Colonic mucosa (tissue), 4 donors: ENCODE data around the gene CHST6. TPM values are rescaled to one million over a fixed set of nuclear protein-coding genes. Genes with fewer than 3 reads are reported as not detected.

Source experiments
- DNase-seq: peaks from one replicate; pipeline ENCODE4 v3.0.0-alpha.2; 2020
- H3K27ac ChIP-seq: fragments of 200-600 bp; one replicate; pipeline ENCODE4 v1.8.0; 2021
- H3K27me3 ChIP-seq: fragments of 200-600 bp; one replicate; pipeline ENCODE4 v1.8.0; 2021
- H3K36me3 ChIP-seq: fragments of 200-600 bp; one replicate; pipeline ENCODE4 v1.8.0; 2021
- H3K4me1 ChIP-seq: fragments of 200-600 bp; one replicate; pipeline ENCODE4 v1.8.0; 2021; ENCODE audit warnings: mild to moderate bottlenecking
- H3K4me3 ChIP-seq: fragments of 200-600 bp; one replicate; pipeline ENCODE4 v1.8.0; 2021
- H3K9ac ChIP-seq, 2 donors: one replicate each; pipeline ENCODE4 v1.7.0; 2013; ENCODE audit warnings: control low read depth in 2 of 2, low read depth in 2 of 2, low read length in 2 of 2
- H3K9me3 ChIP-seq: fragments of 200-600 bp; one replicate; pipeline ENCODE4 v1.8.0; 2021
- CTCF ChIP-seq: fragments of 200-600 bp; IDR thresholded peaks from one replicate; pipeline ENCODE4 v1.8.0; 2022; ENCODE audit warnings: antibody characterized with exemption, mild to moderate bottlenecking
- intact Hi-C: fragments of 100-400 bp; cut with DNase I; formaldehyde crosslinking; loops from one replicate; pipeline ENCODE4 v1.14.1; 2022
- total RNA-seq, 2 donors: library from RNA; stranded (reverse); fragmentation: NEBNext Ultra II Directional in 1 of 2; extraction: Animal tissue kit (Norgen Biotek cat#: 25700) in 1 of 2; gene quantifications; one replicate each; pipeline ENCODE4 v1.2.1, GENCODE V29; 2021
- donor health status: healthy.
- donor health status: DM: no; HTN: no; CAD: no.
- donor health status: DM: no; HTN: no; CAD: no.

CHST6 gene
- total RNA-seq, 2 donors from 2014 or later: 2.7 to 5.6 TPM

GRCh38 chr16:75488322-75488721 is 6.9 kb downstream of the CHST6 start:
- no peaks in the 10 kb centered on the region for H3K36me3 ChIP-seq
- H3K4me1 ChIP-seq: peaks cover 6% of the 10 kb centered on the region
- no peak for TF ChIP-seq CTCF
- H3K9ac ChIP-seq: no peak overlapping the region
- H3K4me3 ChIP-seq: no peak overlapping the region
- no peaks in the 10 kb centered on the region for H3K27me3 ChIP-seq
- no peak overlapping the region for H3K27ac ChIP-seq
- no peak for DNase-seq
- no peaks in the 10 kb centered on the region for H3K9me3 ChIP-seq
- intact Hi-C loops: no loop called here

- TF ChIP-seq CTCF: no peak
- Histone ChIP-seq H3K4me3 (no peak overlapping the region), H3K9me3 (no peaks in the 10 kb centered on the region), H3K27me3 (no peaks in the 10 kb centered on the region), H3K27ac (peak overlapping the region; percentile 77), H3K9ac (peak overlapping the region; percentile 7 to 8), H3K4me1 (peaks cover 6% of the 10 kb centered on the region), H3K36me3 (no peaks in the 10 kb centered on the region)
- intact Hi-C loops: no loop called here
- peak; percentile 38 for DNase-seq
Observed at GRCh38 chr16:75486676-75487313, 8.4 kb downstream of the CHST6 start.

- TF ChIP-seq CTCF: no peak
- Histone ChIP-seq H3K4me1 (peaks cover 6% of the 10 kb centered on the region), H3K36me3 (no peaks in the 10 kb centered on the region), H3K27me3 (no peaks in the 10 kb centered on the region), H3K4me3 (no peak overlapping the region), H3K9ac (peak overlapping the region; percentile 20 to 22), H3K9me3 (no peaks in the 10 kb centered on the region), H3K27ac (peak overlapping the region; percentile 77)
- intact Hi-C loops: no loop called here
- peak; percentile 75 for DNase-seq
Observed at GRCh38 chr16:75486014-75486675, 9.1 kb downstream of the CHST6 start.

GRCh38 chr16:75485230-75486013 is 9.8 kb downstream of the CHST6 start:
- TF ChIP-seq CTCF: no peak

GRCh38 chr16:75483222-75483621 is 12.0 kb downstream of the CHST6 start:
- peaks cover 6% of the 10 kb centered on the region for H3K4me1 ChIP-seq
- intact Hi-C loops: no loop called here
- no peaks in the 10 kb centered on the region for H3K27me3 ChIP-seq
- H3K9me3 ChIP-seq: no peaks in the 10 kb centered on the region
- TF ChIP-seq CTCF: no peak
- H3K36me3 ChIP-seq: no peaks in the 10 kb centered on the region
- H3K27ac ChIP-seq: no peak overlapping the region
- no peak overlapping the region for H3K9ac ChIP-seq
- no peak overlapping the region for H3K4me3 ChIP-seq
- no peak for DNase-seq

More at GRCh38 chr16:75485230-75486013, 9.8 kb downstream of the CHST6 start:
- Histone ChIP-seq H3K4me3 (no peak overlapping the region), H3K4me1 (peaks cover 6% of the 10 kb centered on the region), H3K36me3 (no peaks in the 10 kb centered on the region), H3K9me3 (no peaks in the 10 kb centered on the region), H3K9ac (peak overlapping the region in 1 of 2 donors; percentile 22), H3K27me3 (no peaks in the 10 kb centered on the region), H3K27ac (peak overlapping the region; percentile 77)
- intact Hi-C loops: no loop called here
- DNase-seq: no peak
